WI38 (cell line): ENCODE data around the gene SNHG17.
"Not testable (repeated sequence)": the region's sequence is repeated elsewhere in the genome, so short reads cannot be mapped to it uniquely, and the experiment has no call there.

Experiments
- H3K4me3 ChIP-seq: 2 replicates; pipeline ENCODE4 v1.5.1; 2011; ENCODE audit warnings: low read depth, mild to moderate bottlenecking, control low read depth, low read length
- TF ChIP-seq, protein P1 (sequence below): IDR thresholded peaks from 2 replicates; pipeline ENCODE4 v1.5.1; 2012; ENCODE audit warnings: low read depth, mild to moderate bottlenecking, control low read depth, low read length

SNHG17 gene

DNA sequence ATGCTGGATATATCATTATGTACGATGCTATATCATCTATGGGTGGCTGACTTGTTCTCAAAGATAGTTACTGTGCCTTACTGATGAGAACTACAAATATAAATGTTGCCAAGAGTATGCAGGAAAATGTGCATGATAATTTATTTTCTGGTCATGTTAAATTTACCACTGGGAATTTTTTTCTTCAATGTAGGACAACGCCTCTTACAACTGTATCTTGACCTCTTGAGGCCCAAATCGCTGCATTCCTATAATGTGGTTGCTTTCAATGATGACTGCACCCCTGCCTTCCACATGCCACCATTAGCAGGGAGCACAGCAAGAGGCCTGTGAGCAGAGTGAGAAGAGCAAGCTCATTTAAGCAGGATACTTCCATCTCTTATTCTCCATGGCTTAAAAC lies 31.9 kb upstream of the SNHG17 start:
- H3K4me3 ChIP-seq, result no peak overlapping the region
- TF ChIP-seq, protein P1, sequence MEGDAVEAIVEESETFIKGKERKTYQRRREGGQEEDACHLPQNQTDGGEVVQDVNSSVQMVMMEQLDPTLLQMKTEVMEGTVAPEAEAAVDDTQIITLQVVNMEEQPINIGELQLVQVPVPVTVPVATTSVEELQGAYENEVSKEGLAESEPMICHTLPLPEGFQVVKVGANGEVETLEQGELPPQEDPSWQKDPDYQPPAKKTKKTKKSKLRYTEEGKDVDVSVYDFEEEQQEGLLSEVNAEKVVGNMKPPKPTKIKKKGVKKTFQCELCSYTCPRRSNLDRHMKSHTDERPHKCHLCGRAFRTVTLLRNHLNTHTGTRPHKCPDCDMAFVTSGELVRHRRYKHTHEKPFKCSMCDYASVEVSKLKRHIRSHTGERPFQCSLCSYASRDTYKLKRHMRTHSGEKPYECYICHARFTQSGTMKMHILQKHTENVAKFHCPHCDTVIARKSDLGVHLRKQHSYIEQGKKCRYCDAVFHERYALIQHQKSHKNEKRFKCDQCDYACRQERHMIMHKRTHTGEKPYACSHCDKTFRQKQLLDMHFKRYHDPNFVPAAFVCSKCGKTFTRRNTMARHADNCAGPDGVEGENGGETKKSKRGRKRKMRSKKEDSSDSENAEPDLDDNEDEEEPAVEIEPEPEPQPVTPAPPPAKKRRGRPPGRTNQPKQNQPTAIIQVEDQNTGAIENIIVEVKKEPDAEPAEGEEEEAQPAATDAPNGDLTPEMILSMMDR, result no peak

DNA sequence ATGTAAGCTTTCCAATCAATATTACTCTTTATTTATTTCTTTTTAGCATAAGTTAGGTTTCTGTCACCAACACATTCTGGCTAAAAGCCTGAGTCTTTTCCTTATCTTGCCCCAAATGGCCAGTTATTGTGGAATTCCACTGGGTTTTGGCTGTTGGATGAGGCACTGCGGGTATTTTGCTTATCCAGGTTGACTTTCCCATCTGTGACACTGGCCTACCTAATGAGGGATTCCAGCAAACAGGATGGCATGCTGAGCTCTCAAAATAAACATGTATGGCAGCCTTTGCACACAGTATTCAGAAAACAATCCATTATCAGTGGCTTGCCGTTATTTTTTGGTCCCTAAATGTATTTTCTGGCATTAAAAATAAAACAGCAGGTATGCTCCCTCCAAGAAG lies 31.0 kb upstream of the SNHG17 start:
- TF ChIP-seq, protein P1, result no peak
- no peak overlapping the region for H3K4me3 ChIP-seq

GRCh38 chr20:38461569-38461968 lies 26.4 kb upstream of the SNHG17 start:
- not testable (repeated sequence) for H3K4me3 ChIP-seq

DNA sequence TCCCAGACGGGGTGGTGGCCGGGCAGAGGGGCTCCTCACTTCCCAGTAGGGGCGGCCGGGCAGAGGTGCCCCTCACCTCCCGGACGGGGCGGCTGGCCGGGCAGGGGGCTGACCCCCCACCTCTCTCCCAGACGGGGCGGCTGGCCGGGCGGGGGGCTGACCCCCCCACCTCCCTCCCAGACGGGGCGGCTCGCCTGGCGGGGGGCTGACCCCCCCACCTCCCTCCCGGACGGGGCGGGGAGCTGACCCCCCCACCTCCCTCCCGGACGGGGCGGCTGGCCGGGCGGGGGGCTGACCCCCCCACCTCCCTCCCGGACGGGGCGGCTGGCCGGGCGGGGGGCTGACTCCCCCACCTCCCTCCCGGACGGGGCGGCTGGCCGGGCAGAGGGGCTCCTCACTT lies 26.0 kb upstream of the SNHG17 start:
- not testable (repeated sequence) for H3K4me3 ChIP-seq

DNA sequence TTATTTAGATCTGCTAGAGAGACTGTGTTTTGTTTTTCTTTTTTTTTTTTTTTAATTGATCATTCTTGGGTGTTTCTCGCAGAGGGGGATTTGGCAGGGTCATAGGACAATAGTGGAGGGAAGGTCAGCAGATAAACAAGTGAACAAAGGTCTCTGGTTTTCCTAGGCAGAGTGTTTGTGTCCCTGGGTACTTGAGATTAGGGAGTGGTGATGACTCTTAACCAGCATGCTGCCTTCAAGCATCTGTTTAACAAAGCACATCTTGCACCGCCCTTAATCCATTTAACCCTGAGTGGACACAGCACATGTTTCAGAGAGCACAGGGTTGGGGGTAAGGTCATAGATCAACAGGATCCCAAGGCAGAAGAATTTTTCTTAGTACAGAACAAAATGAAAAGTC lies 25.5 kb upstream of the SNHG17 start:
- not testable (repeated sequence) for H3K4me3 ChIP-seq

DNA sequence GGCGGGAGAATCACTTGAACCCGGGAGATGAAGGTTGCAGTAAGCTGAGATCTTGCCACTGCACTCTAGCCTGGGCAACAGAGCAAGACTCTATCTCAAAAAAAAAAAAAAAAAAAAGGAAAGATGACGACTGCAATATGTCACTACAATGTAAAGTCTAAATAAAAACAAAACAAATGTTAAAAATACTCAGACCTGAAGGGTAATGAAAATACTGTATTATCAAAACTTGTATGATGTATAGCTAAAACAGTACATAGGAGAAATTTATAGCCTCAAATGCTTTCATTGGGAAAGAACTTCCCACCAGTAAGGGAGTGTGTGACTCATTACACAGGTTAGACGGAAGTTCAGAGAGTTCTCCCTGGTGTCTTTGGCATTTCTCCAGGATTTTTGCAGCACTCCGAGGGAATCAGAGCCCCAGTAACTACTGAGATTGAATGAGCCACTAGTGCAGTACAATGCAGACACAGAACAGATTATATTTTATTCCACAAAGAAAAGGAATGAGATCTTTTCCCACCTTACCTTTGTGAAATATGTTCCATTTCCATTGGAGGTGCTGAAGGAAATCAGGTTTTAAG lies 25.0 kb upstream of the SNHG17 start:
- no peak overlapping the region for H3K4me3 ChIP-seq
- TF ChIP-seq, protein P1, result no peak

DNA sequence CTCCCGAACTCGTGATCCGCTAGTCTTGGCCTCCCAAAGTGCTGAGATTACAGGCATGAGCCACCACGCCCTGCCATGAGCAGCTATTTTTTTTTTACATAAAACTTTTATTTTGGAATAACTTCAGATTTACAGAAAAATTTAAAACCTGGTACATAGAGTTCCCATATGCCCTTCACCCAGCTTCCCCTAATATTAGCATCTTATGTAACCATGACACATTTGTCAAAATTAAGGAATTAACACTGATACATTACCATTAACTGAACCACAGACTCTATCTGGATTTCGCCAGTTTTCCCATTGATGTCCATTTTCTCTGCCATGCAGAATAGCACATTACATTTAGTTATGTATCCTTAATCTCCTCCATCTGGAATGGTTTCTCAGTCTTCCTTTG lies 23.2 kb upstream of the SNHG17 start:
- no peak overlapping the region for H3K4me3 ChIP-seq
- TF ChIP-seq, protein P1, result no peak

DNA sequence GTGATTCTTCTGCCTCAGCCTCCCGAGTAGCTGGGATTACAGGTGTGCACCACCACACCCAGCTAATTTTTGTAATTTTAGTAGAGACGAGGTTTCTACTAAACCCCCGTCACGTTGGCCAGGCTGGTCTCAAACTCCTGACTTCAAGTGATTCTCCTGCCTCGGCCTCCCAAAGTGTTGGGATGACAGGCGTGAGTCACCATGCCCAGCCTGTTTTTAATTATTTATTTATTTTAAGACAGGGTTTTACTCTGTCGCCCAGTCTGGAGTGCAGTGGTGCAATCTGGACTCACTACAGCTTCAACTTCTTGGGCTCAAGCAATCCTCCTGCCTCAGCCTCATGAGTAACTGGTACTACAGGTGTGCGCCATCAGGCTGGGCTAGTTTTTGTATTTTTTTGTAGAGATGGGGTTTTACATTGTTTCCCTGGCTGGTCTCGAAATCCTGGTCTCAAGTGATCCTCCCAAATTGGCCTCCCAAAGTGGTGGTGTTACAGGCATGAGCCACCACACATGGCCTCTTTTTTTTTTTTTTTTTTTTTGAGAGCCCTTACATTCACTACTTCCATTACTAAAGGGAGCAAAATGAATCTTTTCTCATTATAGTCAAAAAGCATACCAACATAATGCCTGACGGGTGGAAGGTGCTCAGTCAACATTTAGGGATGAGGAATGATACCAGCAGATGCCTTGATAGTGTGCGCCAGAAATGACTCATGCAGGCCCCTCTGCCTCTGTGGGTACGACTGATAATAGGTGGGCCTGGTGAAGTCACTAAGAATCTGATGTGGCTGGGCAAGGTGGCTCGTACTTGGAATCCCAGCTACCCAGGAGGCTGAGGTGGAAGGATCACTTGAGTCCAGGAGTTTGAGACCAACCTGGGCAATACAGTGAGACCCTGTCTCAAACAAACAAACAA lies 19.7 kb upstream of the SNHG17 start:
- TF ChIP-seq, protein P1, result no peak
- H3K4me3 ChIP-seq, result no peak overlapping the region

DNA sequence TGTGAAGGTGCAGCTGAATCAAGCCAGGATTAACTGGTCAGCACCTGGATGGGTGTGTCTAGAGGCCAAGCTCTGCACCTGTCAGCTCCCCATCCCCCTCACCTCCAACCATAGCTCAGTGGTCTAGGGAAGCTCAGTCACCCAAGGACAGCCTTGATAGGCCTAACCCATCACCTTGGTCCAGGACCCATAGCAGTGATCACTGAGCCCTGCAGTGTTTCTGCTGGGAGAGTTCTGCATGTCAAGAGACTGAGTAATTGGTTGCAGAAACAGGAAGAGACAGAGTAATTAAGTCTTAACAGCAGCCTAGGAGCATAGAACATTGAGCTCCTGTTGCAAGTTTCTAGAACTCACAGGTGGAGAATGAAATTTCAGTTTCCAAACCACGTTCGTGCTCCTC lies 18.8 kb upstream of the SNHG17 start:
- no peak overlapping the region for H3K4me3 ChIP-seq
- TF ChIP-seq, protein P1, result no peak
